ENCODE data around the gene CCT8. TPM values are rescaled to one million over a fixed set of nuclear protein-coding genes. Genes with fewer than 3 reads are reported as not detected.
A peak's percentile ranks its signal among the peaks of the same experiment; 100 is the strongest.

The CCT8 gene, protein sequence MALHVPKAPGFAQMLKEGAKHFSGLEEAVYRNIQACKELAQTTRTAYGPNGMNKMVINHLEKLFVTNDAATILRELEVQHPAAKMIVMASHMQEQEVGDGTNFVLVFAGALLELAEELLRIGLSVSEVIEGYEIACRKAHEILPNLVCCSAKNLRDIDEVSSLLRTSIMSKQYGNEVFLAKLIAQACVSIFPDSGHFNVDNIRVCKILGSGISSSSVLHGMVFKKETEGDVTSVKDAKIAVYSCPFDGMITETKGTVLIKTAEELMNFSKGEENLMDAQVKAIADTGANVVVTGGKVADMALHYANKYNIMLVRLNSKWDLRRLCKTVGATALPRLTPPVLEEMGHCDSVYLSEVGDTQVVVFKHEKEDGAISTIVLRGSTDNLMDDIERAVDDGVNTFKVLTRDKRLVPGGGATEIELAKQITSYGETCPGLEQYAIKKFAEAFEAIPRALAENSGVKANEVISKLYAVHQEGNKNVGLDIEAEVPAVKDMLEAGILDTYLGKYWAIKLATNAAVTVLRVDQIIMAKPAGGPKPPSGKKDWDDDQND
- 170 TPM for total RNA-seq (ENCODE audit: insufficient read depth, low replicate concordance)

DNA sequence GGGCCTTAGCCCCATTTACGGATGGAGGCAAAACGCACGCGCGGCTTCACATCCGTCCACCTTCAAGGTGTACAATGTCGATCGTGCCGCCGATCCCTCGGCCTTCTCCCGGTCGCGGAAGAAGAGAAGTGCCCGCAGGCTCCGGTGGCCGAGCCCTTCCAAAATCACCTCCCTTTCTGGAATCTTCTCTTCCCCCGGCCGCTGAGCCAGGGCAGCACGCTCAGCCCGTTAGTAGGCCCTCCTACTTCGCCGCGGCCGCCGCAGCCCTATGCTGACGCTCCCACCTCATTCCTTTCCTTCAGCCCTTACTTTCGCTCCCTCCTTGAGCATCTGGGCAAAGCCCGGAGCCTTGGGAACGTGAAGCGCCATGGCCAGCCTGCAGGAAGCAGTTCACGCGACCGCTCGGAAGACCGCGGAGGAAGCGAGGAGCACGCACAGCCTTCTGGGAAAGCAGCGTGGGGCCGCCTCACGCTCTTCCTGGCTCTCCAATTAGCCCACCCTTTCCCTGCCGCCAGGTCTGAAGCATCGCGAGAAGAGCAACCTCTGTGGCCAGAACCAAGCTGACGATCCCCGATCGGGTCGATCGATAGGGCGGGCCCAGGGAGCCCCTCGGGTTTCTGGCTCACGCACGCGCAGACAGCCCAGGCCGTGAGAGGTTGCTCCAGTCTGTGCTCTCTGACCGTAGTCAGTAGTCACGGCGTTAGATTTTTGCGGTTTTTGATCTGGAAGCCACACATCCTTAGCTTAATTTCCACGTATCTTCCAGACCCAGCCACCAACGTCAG, at the start of gene CCT8:
TSS of gene CCT8 (minus strand) at position 427 of the 785 bp plus-strand sequence. CDS start at position 369, 58 bp downstream.
- peak; percentile 100 for DNase-seq (ENCODE audit: low spot score)

DNA sequence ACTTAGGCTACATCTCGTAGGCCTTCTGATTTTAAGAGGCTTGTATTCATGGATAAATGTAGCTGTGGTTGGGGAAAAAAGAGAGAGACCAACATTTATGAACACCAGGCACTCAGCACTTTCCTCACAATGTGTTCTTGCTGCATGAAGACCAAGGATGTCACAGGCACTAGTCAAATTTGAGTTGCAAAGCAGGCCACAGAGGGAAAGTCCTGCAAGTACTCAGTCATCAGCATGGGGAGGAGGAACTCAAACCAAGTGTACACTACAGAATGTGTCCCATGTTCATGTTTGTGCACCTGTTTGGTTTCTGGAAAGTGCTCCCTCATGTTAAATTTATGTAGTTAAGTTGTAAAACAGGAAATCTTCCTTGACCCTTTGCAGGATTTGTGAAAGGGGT, 48.3 kb upstream of the CCT8 start:
- DNase-seq (ENCODE audit: low spot score), result no peak

DNA sequence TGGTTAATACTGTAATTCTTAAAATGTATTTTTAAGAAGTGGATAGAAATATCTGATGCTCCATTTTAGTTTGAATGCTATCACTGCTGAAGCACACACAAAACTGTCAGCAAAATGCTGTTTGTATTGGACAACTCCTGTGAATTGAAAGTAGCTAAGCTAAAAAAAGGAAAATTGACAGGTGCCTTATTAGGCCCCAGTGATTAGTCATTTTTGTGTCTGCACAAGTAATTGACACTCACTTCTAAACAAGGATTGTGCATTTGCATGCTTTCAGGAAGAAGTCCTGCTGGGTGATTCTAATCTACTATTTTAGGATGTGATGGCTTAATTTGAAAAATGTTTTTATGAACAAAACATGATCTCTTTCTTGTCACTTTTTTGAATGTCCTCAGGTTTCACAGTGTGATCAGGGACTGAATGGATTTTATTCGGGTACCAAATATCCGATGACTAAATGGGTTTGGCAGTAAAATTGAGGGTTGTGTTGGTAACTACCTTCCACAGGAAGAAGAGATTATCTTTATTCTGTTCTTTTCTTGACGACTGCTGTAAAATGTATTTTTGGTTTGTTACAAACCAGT, 44.0 kb upstream of the CCT8 start:
- no peak for DNase-seq (ENCODE audit: low spot score)

DNA sequence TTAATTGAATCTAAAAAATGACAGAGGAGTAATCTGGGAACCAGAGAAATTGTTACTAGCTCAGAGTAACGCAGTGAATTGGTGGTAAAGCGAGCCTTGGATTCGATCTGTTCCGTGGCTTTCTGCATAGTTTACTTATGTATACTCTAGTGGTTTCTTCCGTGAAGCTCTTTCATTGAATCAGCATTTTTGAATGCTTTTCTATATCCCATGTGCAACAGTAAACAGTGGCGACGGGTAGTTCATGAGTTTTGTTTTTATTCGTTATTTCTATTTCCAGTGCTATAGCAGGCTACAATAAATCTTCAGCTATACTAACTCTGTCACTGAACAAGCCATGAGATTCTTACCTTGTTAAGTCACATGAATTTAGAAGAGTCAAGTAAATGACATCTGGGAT, 42.5 kb upstream of the CCT8 start:
- no peak for DNase-seq (ENCODE audit: low spot score)

DNA sequence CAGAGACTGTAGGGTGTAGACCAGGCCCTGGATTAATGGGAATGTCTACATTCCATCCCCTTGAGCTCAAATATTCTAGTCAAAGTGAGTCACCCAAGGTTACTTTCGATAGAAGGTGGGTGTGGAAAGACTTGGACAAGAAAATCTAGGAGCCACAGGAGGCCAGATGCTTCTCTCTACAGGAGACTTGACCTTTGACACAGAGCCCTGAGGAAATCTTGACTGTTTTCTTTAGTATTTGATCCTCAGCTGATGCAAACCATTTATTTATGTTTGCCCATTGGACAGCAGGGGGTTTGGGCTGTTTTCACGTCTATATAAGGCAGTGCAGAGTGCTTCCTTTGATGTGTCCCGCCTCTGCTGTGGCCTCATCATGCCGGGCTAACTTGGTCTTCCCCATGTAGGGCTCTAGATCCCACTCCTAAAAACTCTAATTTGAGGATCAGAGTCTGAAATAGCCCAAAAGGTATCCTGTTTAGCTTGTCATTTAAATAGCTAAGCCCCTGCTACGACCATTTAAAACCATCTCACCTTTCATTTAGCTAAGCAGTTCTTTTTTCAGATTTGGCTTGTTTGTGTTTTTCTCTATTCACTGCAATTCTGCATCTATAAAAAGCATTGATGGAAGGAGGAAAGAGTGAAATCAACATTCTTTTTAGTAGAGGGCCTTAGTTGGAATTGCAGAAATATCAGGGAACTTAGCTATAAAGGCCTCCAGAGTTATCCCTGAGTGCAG, 41.5 kb upstream of the CCT8 start:
- DNase-seq (ENCODE audit: low spot score), result no peak

DNA sequence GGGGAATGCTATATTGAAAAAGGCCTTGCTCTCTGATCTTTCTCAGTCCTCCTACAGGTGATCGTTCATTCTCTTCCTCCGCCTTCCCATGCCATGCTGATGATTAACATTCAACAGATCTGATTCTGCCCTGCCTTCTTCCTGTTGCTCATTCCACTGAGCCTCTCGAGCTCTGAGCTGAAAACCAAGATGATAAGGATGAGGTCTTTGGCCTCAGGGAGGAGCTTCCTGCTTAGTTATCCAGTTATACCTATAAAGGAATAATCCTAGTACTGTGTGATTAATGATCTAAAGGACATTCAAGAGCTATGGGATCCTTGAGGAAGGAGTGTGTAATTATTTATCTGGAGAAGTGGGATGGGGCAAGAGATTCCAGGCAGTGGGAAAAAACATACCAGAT, 31.8 kb upstream of the CCT8 start:
- DNase-seq (ENCODE audit: low spot score), result peak; percentile 57

DNA sequence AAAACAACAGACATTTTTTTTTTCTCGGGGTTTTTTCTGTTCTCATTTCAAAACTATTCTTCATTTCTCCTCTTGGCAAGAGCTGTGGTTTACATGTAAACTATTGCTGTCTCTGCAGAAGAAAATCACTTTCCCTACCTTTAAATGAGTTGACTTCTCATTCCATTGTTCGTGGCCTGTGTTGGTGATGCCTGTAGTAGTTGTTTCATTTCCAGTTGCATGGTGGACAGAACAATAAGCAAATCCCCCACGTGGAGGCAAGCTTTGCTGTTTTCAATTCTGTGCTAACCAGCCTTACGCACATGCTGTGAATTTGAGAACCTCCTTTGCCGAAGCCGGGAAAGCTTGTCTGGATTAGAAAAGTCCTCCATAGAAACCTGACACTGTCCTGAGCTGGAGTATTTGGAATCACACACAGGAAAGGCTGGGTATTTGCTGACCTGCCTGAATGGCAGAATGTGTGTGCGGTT, 30.8 kb upstream of the CCT8 start:
- DNase-seq (ENCODE audit: low spot score), result no peak

DNA sequence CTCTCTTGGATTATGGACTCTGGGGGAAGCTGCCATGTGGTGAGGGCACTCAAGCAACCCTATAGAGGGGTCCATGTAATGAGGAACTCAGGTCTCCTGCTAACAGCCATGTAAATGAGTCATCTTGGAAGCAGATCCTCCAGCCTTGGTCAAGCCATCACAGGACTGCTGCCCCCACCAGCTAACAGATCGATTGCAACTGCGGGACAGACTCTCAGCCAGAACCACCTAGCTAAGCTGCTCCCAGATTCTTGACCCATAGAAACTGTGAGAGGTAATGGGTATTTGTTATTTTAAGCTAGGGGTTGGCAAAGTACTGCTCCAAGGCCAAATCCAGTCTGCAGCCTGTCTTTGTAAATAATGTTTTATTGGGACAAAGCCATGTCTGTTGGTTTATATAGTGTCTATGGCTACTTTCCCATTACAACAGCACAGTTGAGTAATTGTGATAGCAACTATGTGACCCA, 29.4 kb upstream of the CCT8 start:
- no peak for DNase-seq (ENCODE audit: low spot score)

DNA sequence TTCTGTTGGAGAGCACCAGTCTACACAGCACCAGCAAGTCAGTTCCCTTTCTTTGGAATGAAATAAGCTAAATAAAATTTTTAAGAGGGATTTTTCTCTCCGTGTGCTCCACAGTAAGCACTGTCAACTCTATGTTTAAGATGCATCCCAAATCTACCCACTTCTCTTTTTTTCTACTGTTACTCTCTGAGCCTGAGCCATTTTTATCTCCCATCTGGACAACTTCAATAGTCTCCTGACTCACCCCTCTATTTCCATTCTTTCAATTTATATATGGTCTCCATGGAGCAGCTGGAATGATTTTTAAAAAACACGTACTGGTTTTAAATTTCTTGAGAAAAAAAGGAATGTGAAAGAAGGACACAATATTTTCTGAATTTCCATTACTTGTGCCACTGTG, 24.7 kb upstream of the CCT8 start:
- DNase-seq (ENCODE audit: low spot score), result peak; percentile 53

DNA sequence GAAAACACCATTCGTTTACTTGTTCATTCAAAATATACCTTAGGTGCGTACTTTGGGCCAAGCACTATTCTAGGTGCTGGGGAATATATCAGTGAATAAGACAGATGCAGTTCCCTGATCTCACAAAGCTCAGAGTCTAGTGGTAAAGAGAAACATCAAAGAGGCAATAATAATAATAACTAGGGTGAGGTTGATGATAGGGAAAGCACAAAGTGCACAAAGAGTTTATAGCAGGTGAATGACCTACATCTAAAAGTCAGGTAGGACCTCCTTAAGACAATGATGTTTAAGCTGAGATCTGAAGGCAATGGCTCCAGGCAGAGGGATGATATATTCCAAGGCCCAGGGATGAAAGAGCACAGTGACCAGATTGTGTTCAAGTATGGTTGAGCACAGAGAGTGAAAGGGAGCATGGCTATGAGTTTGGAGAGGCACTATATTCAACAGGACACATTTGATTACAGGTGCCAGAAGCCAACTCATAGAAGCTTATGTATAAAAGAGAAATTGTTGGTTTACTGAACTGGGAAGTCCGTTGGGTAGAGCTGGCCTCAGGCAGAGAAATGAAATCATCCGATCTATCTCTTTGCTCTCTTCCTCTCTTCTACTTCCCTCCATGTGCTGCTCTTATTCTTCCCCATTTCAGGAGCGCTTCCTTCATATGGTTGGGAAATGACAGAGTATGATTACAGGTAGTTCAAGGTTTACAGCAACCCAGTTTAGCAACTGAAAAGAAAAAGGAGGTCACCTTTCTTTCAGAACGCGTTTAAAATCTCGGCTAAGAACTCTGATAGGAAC, 23.0 kb upstream of the CCT8 start:
- no peak for DNase-seq (ENCODE audit: low spot score)

DNA sequence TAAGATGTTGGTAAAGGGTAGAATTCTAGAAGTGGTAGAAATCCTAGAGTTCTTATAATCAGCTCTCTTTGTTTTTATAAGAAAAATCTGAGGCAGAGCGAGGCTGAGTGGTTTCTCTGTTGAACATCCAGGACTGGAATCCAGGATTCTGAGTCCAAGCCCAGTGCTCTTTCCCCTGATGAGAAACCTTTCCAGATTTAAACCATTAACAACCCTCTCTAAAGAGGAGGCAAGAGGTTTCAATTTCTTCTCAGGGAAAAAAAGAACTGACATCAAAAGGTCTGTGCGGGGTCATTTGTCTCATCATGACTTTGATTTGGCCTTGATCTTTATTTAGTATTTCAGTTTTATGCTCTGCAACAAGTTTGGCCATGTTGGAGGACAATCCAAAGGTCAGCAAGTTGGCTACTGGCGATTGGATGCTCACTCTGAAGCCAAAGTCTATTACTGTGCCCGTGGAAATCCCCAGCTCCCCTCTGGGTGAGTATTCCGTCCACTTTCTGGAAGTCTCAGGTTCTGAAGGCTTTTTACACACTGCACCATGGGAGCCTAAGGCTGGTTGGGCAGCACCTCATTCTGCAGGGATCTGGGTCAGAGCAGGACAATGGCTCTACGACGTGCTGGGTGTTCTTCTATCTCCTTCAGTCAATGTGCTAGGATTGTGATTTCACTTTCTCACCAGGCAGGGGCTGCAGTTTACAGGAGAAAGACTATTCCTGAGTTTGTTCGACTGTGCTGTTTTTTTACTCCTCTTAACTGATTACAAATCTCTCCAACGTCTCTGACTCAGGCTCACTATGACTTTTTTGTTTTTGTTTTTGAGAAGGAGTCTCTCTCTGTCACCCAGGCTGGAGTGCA, 18.9 kb upstream of the CCT8 start:
- no peak for DNase-seq (ENCODE audit: low spot score)

DNA sequence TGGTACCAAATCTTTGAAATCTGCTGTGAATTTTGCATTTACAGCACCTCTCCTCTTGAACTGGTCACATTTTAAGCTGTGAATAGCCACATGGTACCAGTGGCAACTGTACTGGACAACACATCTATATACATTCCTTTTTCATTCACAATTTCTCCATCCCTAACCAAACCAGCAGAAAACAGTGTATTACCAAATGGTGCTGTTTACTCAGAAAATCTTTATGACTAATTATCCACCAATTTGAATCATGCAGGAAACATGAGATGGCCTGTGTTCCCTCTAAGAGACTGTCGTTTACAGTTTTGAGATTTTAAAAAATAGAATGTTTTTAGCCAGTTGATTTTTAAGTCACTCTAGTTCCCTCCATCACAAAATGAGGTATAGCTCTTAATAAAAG, 17.6 kb upstream of the CCT8 start:
- DNase-seq (ENCODE audit: low spot score), result no peak

DNA sequence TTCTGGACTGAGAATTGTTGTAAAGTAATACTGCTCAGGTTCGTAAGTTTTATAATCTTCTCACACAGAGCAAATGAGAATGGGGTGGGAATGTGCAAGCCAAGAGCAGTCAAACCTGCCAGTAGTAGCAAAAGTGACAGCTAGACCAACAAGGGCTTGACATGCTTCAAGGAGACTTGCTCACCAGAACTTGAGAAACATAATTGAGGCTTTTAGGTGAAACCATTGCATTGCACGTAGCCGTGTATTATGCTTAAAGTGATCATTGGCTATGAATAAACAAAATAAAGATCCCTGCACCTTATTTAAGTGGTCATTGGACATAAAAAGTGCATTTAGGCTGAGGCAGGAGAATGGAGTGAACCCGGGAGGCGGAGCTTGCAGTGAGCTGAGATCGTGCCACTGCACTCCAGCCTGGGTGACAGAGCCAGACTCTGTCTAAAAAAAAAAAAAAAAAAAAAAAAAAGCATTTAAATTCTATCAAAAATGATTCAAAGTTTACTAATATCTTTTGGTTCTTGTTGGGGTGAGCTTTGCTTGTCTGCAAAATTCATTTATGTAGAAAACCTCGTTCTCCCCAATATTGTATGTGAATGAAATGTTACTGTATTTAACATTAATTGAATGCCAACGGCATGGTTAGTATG, 11.8 kb upstream of the CCT8 start:
- no peak for DNase-seq (ENCODE audit: low spot score)

DNA sequence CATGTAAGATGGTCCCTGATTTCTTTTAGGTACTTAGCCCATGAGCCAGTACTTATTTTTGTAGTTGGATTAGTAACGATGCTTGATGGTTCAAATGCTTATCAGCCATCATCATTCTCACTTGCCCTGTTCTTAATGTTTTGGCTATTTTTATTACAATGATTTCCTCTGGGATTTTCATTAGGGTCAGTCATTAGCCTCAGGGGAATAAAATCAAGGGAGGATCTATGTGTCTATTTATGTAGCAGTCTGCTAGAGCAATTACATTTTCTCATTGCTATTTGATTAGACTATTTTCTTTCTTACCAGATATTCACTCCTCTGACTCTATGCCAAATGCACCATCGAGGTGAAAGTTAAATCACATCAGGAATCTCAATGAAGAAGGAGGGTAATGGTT, 10.9 kb upstream of the CCT8 start:
- no peak for DNase-seq (ENCODE audit: low spot score)

DNA sequence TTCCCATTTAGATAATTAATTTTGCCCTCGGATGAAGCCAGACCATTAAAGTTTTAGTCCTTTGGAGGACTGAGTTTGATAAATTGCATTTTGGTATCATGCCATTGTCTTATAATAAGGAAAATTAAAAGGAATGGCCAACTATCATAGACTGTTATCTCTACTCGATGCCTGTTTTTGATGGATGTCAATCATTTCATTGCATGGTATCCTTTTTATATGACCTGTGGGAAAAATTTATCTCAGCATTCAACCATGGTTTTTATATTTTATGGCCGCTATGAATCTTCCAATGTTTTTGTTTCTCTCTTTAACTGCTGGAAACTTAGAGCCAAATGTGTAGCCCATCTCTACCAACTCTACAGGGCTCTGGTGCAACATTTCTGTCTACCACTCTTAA, 9.9 kb upstream of the CCT8 start:
- DNase-seq (ENCODE audit: low spot score), result no peak

DNA sequence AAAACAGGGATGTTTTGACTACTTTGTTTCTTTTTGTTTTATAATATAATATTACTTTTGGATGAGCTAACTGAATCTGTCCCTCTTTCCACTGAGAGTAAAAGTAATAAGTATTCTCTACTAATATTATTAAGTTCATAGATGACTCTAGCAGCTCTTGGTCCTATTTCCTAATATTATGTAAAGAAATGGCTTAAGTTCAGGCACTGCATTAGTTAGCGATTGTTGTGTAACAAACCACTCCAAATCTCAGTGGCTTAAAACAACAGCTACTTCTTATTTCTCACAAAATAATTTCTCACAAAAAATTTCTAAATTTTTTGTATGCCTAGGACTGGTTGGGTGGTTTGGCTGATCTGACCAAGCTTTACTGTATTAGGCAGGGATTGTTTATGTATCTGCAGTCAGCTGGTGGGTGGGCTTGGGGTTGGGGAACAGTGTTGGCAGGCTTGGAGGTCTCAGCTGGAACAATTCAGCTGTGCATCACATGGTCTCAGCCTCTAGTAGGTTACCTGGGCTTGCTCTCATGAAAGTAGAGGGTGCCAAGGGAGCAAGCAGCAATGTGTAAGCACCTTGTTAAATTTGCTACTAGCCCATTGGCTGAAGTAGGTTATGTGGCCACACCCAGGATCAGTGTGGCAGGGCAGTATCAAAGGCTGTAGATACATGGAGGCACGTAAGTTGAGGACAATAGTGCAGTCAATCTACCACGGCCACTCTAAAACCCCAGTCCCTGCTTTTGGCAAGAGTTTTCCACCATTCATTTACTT, 8.8 kb upstream of the CCT8 start:
- no peak for DNase-seq (ENCODE audit: low spot score)

DNA sequence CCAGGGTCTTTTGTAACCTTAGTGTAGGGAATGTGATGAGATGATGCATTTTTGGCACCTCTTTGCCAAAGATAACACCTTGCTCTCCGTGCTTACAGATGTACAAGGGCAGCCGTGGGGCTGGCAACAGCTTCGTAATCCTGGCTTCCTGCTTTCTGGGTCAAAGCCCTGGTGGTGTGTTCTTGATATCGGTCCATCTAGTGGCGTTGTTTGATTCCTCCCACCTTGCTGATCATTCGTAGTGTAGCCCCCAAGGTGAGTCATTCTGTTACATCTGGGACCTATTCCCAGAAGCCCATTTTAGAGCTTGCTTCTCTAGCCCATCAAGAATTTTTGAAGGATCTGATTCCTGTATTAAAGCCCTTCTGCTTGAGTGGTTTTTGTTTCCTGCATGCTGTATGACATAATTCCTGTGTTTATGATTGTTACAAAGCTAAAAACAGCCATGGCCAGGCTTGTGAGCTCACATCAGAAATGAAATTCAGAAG, 7.0 kb upstream of the CCT8 start:
- DNase-seq (ENCODE audit: low spot score), result no peak
